Kidney epithelial cell (primary cell): ENCODE results near the gene TPO. TPM values are rescaled to one million over a fixed set of nuclear protein-coding genes. Genes with fewer than 3 reads are reported as not detected.

Experiments
- DNase-seq: peaks from one replicate; pipeline ENCODE4 v3.0.0-alpha.2; 2010; ENCODE audit warnings: low read depth
- H3K27me3 ChIP-seq: 2 replicates; pipeline ENCODE4 v1.6.0; 2011; ENCODE audit warnings: low read length; ENCODE audit not compliant: control insufficient read depth, insufficient read depth
- H3K36me3 ChIP-seq: 2 replicates; pipeline ENCODE4 v1.5.1; 2011; ENCODE audit warnings: low read length; ENCODE audit not compliant: control insufficient read depth, insufficient read depth
- H3K4me3 ChIP-seq: 2 replicates; pipeline ENCODE4 v1.5.1; 2011; ENCODE audit warnings: low read depth, mild to moderate bottlenecking, control low read depth, low read length
- total RNA-seq: library from RNA; depleted of rRNA; stranded (reverse); fragments of >200 nt; gene quantifications from 2 replicates; pipeline ENCODE4 v1.2.3, GENCODE V29; 2015
- TF ChIP-seq, protein P1 (sequence below): IDR thresholded peaks from 2 replicates; pipeline ENCODE4 v1.5.1; 2011; ENCODE audit warnings: mild to moderate bottlenecking, moderate library complexity, low read length, control low read depth, inconsistent platforms; ENCODE audit not compliant: insufficient read depth, poor library complexity, severe bottlenecking

TPO gene
- total RNA-seq, 1 donor from 2014 or later, result not detected

DNA sequence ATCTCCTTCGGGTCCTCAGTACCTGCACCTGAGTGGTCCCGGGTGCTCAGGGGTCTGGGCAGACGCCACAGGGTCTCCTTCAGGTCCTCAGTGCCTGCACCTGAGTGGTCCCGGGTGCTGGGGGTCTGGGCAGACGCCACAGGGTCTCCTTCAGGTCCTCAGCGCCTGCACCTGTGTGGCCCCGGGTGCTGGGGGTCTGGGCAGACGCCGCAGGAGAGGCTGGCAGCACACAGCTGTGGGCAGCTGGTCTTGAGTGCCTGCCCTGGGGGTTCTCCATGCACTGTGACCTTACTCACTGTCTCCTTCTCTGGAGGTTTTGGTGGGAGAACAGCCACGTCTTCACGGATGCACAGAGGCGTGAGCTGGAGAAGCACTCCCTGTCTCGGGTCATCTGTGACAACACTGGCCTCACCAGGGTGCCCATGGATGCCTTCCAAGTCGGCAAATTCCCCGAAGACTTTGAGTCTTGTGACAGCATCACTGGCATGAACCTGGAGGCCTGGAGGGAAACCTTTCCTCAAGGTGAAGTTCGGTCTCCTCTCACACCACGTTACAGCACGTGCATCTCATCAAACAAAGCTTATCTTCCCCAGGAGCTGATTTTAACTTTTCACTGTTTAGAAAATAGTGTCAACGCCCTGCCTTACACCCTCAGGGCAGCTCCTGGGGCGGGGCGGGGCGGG lies 82.6 kb downstream of the TPO start:
- no peak for DNase-seq
- TF ChIP-seq, protein P1, sequence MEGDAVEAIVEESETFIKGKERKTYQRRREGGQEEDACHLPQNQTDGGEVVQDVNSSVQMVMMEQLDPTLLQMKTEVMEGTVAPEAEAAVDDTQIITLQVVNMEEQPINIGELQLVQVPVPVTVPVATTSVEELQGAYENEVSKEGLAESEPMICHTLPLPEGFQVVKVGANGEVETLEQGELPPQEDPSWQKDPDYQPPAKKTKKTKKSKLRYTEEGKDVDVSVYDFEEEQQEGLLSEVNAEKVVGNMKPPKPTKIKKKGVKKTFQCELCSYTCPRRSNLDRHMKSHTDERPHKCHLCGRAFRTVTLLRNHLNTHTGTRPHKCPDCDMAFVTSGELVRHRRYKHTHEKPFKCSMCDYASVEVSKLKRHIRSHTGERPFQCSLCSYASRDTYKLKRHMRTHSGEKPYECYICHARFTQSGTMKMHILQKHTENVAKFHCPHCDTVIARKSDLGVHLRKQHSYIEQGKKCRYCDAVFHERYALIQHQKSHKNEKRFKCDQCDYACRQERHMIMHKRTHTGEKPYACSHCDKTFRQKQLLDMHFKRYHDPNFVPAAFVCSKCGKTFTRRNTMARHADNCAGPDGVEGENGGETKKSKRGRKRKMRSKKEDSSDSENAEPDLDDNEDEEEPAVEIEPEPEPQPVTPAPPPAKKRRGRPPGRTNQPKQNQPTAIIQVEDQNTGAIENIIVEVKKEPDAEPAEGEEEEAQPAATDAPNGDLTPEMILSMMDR, result no peak
- H3K4me3 ChIP-seq, result no peak overlapping the region
- H3K36me3 ChIP-seq, result no peaks in the 10 kb centered on the region
- H3K27me3 ChIP-seq, result no peaks in the 10 kb centered on the region

DNA sequence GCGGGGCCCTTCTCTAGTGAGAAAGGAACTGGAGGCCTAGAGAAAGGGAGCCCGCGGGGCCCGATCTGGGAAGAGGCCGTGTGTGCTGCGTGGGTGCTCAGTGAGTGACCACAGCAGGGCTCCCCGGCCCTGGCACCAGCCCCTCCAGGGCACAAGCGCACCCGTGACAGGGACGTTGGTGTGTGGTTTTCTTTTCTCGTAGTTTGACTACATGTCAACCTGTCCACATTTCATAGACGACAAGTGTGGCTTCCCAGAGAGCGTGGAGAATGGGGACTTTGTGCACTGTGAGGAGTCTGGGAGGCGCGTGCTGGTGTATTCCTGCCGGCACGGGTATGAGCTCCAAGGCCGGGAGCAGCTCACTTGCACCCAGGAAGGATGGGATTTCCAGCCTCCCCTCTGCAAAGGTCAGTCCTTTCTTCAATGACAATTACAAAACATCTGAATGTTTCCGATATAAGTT lies 83.1 kb downstream of the TPO start:
- TF ChIP-seq, protein P1, result no peak
- no peak overlapping the region for H3K4me3 ChIP-seq
- DNase-seq, result no peak
- no peaks in the 10 kb centered on the region for H3K36me3 ChIP-seq
- no peaks in the 10 kb centered on the region for H3K27me3 ChIP-seq

DNA sequence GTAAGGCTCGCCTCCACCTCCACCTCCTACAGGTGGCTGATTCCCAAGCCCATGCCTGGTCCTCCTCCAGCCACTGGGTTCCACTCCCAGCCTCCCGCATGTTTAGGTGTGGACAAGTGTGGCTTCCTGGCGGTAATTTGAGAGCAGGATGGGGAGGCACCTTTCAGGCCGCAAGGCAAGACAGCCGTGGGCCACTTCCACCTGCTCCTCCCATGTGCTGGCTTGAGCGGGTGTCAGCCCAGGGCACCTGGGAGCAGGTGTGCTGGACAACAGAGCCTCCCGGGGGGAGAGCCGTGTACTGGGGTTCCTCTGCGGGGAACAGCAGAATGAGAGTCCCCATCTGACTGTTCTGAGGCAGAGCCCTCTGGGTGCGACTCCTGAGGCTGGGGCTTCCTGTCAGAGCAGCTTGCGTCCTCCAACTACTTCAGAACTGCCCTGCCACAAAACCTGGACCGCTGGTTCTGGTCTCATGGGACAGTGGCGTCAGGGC lies 83.9 kb downstream of the TPO start:
- no peaks in the 10 kb centered on the region for H3K27me3 ChIP-seq
- TF ChIP-seq, protein P1, result no peak

DNA sequence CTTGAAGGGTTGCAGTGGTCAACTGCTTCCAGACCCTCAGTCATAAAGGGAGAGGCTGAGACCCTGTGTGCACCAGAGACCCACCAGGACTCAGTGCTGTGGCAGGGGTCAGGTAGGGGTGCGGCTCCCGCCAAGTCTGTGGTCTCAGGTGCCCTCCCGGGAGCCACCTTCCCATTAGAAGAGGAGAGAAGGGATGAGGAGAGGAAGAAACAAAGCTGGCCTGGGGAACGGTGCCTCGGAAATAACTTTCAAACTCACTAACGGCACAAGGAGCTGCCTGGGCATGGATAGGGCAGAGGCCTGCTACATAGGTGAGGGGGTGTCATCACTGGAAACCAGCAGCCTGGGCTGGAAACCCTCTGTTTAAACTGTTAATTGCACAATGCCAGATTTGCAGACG lies 84.9 kb downstream of the TPO start:
- H3K36me3 ChIP-seq, result no peaks in the 10 kb centered on the region
- no peak overlapping the region for H3K4me3 ChIP-seq
- TF ChIP-seq, protein P1, result no peak
- no peak for DNase-seq
- H3K27me3 ChIP-seq, result no peaks in the 10 kb centered on the region

More for the DNA sequence above, 83.9 kb downstream of the TPO start:
- no peak for DNase-seq
- H3K36me3 ChIP-seq, result no peaks in the 10 kb centered on the region
- no peak overlapping the region for H3K4me3 ChIP-seq

DNA sequence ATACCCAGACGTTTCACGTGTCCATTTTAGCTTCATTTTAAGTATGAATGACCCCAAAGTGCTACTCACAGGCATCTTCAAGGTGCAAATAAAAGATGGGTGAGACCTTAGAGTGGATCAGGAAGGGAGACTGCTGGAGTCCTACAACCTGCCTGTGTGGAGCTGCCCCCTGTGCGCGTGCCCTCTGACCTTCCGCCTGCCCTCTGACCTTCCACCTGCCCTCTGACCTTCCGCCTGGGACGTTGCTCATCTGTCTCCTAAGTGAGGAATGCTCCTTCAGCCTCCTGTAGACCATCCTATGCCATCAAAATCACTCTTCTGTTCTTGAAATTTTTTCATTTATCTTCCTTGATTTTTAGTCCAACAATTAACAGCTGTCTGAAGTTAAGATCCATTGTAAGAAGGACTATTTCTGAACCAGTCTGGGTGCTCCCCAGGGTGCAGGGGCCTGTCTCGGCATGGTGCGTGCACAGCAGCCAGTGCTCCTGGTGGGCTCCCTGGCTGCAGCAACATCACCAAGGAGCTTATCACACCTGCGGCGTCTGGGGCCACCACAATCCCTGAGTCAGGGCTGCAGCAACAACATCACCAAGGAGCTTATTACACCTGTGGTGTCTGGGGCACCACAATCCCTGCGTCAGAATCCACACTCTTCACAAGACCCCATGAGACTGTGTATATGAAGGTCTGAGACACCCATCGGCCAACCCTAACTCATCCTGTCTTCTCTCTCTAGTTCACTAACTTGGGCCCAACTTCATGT lies 86.0 kb downstream of the TPO start:
- DNase-seq, result no peak
- no peaks in the 10 kb centered on the region for H3K27me3 ChIP-seq
- H3K4me3 ChIP-seq, result no peak overlapping the region
- H3K36me3 ChIP-seq, result no peaks in the 10 kb centered on the region
- TF ChIP-seq, protein P1, result no peak
